CD1c-positive myeloid dendritic cell (primary cell): ENCODE data around the gene TMEM52.

Source experiments
- DNase-seq: peaks from one replicate; pipeline ENCODE4 v3.0.0-alpha.2; 2016; ENCODE audit errors: extremely low spot score

TMEM52 gene

DNA sequence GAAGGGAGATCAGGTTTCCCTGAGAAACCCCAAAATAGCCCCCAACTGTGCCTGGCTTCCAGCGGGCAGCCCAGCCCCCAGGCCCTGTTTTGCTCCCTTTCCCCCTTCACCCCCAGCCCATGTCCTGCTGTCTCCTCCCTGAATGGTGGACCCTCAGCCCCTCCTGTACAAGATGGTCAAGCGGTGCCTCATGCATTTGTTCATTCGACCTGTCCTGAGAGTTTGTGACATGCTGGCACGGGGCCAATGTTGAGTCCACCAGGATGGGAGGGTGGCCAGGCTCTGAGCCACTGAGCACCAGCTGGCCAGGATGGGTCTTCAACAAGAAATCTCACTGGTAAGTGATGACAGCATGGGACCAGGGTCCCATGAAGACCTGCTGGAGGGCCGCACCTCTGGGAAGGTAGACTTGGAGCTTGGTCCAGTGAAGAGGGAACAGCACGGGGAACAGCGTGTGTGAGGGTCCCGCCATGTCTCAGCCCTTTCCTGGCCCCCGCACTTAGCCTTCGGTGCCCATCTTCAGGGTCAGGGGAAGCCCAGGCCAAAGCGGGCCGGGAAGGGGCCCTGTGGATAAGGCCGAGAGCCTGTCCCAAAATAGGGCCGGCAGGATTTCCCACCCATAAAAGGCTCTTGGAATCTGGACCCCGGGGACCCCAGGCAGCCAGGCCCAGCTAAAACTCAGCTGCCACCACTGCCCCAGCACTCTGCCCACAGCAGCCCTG, 3.9 kb downstream of the TMEM52 start, which contains the start of gene CALML6:
Gene CALML6 (plus strand): TSS at position 290 of the 722 bp plus-strand sequence. CDS start 21 bp downstream, at position 311.
- no peak for DNase-seq

DNA sequence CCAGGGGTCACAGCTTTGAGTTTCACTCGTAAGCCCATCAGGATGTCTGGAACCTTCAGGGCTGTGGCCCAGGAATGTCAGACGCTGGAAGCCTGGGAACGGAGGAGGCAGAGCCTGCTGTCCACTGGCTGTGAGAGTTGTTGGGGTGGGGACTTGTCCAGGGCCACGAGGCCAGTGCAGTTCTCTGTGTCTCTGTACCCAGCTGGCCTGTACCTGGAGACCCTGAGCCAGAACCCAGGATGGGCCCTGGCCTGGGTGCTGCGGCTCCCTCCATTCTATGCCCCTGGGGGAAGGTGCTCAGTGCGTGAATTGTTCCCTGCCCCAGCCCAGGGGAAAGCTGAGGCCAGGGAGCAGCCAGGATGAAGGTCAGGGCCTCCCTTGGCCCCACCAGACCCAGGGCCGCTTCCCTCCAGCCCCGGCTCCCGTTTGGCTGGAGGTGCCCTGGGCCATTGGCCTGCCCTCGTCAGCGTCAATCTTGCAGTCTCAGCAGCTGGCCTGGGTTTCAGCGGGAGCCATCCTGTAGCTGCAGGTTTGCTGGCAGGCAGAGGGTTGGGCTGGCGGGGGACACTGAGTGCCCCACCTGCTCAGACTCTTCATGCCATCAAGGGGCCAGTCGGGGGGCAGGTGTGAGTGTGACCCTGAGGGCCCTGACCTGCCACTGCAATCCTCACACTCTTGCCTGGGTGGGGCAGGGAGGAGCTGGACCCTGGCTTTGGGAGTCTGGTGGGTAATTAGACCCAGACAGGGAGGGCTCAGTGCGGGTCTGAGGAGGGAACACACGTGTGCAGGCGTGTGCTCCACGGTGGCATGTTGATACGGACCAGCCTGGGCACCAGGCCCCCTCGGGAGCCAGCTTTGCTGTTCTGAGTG, 4.7 kb downstream of the TMEM52 start:
- no peak for DNase-seq

DNA sequence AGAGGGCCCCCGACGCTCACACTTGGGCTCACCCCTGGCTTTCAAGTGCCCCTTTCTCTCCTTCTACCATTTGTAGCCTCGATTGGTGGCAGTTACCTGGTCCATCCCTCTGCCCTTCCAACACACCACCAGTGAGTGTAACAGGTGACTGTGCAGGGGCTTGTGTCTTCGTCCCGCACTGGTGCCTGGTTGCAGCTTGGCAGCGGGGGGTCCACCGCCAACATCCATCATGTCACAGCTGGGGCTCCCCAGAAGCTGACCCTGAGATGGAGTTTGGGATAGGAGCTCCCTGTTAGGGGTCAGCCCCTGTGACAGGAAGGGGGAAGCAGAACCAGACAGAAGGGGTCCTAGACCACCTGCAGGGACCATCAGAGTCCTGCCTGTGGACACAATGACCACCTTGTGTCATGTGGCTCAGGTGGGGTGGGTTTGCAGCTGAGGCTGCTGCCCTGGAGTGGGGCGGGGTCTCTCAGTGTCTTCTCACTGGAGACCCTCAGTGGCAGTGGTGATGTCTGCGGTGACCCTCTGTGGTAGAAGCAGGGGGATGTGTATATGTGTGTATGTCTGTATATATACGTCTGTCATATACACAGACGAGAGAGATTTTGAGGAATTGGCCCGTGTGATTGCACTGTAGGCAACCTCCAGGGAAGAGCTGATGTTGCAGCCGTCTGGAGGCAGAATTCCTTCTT, 7.6 kb downstream of the TMEM52 start:
- no peak for DNase-seq

DNA sequence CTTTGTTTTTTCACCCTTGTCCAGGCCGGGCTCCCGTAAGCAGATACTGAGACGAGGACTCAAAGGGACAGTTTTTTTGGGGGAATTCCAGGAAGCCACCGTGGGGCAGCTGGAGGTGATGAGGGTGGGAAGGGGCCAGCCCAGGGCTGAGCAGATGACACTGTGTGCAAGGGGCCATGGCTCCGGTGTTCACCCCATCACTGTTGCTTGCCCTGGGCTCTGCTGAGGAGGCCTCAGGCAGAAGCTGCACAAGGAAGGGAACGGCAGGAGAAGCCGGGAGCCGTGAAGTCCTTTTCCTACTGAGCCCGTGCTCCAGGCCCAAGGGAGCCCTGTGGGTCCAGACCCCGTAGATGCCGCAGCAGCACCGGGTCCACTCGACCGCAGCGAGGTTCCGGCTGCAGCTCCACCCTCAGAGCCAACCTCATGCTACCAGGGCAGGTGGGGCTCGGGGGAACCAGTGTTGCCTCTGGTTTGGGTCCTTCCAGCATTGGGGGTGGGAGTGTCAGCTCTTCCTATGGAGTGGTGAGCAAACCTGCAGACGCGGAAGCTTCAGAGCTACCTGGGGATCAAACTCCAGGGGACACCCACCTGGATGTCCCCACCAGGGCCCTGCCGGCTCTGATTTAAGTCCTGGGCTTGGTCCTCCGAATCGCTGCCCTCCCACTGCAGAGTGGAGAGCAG, 8.3 kb downstream of the TMEM52 start:
- no peak for DNase-seq

DNA sequence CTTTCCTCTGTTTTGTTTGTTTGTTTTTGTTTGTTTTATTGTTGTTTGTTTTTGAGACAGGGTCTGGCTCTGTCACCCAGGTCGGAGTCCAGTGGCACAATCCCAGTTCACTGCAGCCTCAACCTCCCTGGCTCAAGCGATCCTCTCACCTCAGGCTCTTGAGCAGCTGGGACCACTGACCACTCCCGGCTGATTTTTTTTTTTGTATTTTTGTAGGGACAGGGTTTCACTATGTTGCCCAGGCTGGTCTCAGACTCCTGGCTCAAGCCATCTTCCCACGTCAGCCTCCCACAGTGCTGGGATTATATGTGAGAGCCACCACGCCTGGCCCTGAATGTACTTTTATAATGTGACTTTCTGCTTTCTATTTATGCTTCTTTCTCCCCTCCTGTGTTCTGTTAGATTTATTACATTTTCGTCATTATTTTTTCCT, 9.0 kb downstream of the TMEM52 start:
- no peak for DNase-seq

DNA sequence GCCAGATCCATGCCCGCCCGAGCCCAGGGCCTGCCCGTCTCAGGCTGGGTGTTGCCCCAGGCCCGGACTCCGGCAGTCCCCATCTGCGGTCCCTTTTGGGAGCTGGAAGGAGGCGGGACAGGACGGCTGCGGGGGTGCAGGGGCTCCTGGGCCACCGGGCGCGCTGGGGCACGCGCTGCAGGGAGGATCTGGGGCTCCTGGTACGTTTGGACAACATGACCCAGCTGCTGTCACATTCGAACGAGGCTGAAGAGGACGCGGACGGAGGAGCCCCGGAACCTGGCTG, 10.6 kb downstream of the TMEM52 start:
- no peak for DNase-seq

DNA sequence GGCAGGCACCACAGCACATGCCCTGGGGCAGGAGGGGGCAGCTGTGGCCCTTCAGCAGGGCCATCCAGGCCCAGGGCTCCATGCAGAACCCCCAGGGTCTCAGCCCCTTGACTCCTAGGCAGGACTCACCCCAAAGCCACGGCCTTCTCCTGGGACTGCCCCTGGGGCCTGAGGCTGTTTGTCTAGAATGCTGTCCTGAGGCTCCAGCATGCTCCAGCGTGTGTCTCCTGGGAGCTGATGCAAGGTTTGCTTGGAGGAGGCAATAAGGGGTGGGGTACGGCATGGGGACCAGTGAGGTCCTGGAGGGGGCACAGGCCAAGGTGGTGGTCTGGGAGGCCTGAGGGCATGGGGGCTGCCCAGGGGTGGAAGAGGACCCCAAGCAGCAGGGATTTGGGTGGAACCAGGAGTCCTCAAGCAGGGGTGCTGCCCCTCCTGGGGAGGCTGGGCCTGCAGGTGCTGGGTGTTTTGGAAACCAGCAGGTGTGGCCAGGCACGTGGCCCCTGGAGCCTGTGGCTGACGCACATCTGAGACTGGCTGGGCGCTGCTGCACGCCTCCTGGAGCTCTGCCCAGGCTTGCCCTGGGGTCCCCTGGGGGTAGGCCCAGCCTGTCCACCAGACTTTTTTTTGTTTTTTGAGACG, 11.9 kb downstream of the TMEM52 start:
- DNase-seq, result no peak

DNA sequence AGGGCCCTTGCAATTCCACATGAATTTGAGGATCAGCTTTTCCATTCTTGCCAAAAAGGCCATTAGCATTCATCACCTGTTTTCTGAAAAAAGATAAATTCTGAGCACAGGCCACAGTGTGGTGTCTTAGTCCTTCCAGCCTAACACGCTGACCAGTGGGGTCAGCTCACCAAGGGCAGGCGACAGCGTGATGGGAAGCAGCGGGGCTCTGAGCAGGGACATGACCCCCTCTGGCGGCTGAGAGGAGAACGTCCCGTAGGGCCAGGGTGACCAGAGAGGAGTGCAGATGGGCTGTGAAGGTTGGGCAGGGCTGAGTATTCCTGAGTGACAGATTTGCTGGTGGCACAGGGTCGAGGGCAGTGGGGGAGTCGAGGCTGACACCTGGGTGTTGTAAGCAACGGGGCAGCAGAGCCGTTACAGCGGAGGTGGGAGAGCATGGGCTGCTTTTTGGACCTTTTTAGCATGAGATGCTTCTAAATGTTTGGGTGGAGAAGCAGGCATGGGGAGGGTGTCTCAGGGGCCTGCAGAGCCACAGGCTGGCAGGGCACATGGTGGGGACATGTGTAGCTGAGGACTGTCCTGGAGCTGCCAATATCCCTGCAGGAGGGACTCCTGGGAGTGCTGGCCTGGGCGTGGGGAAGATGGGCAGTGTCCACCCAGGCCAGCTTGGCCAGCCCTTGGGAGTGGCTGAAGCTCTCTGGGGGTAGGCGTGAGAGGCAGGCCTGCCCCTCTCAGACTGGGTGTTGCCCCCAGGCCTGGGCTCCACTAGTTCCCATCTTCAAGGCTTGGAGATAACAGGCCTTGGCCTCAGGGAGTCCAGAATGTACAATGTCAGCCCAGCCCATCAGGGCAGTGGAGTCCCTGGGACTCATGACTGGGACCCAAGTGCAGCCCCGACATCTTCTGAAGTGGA, 12.6 kb downstream of the TMEM52 start:
- peak; percentile 83 for DNase-seq

DNA sequence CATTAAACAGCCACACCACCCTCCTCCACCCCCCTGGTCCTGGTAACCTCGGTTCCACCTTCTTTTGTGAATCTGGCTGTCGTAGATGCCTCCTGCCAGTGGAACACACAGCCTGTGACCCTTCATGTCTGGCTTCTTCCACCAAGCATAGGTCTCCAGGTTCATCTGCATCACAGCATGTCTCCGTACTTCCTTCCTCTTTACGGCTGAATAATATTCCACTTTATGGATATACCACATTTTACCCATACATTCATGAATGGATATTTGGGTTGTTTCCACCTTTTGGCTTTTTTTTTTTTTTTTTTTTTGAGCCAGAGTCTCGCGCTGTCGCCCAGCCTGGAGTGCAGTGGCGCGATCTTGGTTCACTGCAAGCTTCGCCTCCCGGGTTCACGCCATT, 15.9 kb downstream of the TMEM52 start:
- no peak for DNase-seq

DNA sequence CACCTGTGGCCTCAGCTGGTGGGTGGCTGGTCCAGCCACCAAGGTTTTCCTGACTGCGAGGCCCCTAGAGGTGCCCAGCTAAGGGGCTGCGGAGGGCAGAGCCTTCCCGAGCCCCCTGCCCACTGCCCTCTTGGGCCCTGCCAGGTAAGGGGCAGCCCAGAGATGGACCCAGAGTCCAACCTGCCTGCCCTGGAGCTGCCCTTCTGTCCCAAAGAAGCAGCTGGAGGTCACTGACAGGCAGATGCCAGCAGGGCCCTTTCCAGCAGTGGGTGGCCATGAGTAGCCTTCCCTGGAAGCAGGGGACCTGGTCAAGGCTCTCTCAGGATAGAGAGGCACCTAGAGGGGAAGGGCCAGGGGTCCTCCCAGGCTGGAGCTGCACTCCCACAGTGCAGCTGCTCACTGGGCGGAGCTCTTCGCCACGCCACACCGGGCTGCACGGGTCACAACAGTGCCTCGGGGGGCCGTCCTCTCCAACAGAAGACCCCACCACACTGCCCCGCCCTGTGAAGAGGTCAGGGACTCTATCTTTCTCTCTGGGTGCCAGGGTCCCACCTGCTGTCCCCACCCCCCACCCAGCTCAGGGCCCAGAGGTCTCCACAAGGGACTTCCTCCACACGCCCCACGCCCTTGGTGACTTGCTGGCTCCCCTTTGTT, 17.3 kb downstream of the TMEM52 start:
- no peak for DNase-seq

DNA sequence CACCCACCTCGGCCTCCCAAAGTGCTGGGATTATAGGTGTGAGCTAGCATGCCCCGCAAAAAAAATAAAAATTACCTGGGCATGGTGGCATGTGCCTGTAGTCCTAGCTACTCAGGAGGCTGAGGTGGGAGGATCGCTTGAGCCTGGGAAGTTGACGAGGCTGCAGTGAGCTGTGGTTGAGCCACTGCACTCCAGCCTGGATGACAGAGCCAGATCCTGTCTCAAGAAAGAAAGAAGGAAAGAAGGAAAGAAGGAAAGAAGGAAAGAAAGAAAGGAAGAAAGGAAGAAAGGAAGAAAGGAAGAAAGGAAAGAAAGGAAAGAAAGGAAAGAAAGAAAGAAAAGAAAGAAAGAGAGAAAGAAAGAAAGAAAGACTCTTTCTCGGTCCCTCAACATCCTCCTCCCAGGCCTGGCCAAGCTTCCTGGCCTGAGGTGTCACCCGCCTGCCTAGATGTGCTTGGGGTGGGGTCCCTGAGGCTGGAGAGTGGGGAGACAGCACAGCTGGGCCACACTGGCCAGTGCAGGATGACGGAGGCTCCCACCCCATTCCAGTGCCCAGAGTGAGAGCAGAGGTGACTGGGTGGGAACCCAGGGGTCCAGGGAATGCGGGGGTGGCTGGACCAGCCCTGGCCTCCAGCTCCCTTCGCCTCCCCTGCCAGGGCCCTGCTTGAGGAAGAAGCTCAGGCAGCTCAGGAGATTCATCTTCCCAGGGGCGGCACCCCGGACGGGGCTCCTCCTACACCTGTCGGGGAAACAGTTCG, 18.0 kb downstream of the TMEM52 start:
- no peak for DNase-seq

DNA sequence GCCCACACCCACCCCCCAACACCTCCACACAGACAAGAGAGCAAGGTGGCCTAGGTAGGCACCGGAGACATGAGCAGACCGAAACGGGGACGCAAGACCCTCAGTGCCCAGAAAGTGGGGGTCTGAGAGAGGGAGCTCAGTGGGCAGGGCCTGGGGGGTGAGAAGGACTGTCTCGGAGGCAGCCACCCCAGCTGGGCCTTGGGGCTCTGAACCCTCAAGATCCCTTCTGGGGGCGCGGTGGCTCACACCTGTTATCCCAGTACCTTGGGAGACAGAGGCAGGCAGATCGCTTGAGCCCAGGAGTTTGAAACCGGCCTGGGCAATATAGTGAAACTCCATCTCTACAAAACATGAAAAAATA, 19.1 kb downstream of the TMEM52 start:
- no peak for DNase-seq

DNA sequence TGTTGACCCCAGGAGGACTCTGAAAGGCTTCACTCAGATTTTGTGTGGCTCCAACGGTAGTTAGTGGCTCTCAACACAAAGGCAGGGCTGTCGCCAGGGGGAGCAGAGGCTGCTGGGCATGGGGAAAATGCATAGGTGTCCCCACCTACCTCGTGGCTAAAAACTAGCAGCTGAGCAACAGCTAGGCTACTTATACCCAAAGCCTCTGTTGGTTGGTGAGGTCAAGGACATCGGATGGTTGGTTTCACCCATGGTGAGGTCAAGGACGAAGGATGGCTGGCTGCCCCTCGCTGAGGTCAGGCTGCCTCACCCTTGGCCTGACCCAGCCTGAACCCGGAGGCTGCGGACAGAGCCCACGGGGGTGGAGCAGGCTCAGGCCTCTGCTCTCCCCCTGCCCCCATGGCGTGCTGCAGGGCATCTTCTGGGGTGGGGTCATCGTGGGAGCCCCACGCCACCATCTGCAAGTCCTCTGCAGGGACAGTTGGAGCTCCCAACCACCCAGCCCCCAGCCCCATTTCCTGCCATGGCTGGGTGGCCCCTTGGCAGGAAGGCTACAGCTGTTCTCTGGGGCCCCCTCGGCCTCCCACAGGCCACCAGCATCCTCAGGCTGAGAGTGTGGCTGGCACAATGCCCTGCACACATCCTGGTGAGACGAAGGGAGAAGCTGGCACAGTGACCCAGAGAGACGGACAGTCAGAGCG, 19.7 kb downstream of the TMEM52 start:
- no peak for DNase-seq

DNA sequence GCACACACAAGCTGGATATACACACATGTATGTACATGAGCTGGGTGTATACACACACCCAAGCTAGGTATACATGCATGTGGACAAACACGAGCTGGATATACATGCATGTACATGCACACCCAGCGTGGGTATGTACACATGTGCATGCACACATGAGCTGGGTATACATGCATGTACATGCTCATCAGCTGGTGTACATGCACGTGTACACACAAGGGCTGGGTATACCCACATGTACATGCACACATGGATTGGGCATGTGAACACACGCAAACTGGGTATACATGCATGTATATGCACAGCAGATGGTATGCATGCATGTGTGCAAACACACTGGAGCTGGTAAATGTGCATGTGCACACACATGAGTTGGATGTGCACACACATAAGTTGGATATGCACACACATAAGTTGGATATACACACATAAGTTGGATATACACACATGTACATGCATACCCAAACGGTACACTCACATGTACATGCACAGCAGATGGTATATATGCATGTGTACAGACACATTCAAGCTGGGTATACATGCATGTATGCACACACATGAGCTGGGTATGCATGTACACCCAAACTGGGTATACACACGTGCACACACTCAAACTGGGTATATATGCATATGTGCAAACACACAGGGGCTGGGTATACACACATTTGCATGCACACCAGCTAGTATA, 20.7 kb downstream of the TMEM52 start:
- no peak for DNase-seq

DNA sequence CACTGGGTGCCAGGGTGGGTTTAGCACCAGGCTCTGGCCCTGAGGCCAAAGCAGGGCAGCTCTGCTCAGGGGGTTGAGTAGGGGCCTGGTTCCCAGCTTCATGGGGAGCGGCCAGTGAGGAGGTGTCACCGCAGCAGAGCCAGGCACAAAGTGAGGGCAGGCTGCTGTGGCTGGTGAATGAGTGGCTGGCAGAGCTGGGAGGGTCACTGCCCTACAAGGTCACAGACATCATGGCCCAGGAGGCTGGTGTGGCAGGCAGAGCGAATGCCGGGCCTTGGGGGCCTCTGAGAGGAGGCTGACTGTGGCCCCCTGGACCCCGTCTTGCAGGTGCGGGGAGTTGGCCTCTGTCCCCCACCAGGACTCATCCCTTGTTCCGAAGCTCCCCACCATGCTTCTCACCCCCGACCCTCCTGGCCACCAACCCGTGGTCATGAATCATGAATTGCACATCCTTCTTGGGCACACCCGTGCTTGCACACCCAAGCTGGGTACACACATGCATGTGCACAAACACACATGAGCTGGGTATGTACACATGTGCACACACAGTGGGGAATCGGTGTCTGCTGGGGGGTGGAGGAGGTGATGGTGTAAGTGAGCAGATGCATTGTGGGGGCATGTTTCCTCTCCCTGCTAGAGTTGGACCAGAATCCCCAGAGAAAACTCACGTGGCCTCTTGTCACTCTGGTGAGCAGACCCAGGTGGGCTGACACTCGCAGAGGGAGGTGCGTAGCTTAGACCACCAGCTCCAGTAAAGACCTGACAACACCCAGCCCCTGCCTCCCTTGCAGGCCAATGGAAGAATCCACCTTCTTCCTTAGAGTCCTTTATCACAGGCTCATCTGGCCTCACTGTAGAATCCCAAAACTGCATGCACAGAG, 23.4 kb downstream of the TMEM52 start:
- DNase-seq, result no peak

DNA sequence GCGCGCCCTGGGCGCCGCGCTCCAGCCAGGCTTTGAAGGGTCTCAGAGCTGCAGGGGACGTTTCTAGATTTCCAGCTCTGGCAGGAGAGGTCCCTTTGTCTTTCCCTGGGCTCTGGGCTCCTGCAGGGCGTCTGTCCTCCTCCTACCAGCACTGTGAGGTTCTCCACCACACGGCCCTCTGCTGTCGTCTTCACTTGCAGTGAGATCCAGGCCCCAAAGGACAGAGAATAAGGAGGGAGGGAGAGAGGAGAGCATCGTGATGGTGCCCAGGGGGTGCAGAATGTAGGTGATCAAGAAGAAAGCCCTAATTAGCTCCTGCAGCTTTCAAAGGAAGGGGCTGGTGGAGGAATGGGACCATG, 24.0 kb downstream of the TMEM52 start:
- DNase-seq, result no peak

DNA sequence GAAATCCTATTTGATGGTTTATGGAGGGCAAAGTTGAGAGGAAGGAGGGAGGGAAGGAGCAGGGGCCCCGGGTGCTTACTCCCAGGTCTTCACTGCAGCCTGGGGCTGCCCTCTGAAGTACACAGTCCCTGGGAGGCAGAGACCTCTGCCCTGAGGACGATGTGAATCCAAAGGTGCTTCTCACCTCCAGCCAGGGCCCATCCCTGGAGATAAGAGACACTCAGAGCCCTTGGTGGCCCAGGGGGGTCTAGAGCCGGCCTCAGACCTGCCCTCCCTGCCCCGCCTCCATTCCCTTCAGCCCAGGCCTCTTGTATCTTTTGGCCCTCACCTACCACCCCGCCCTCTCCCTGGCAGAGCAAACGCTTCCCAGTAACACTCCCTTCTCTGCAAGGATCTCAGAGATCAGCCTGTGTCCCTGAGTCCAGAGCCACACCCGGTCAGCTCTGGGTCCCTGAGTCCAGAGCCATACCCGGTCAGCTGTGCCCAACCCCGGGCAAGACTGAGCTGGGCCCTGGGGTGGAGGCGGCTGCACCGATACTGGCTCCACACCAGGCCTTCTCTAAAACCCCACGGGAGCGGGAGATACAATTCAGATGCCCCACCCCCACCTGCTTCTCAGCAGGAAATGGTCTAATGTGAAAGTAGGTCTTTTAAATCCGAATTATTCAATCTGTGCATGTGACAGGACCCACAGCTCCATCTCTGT, 24.6 kb downstream of the TMEM52 start:
- no peak for DNase-seq
